Psoas muscle (tissue), 8 donors: ENCODE results near the gene WDR48. TPM values are rescaled to one million over a fixed set of nuclear protein-coding genes. Genes with fewer than 3 reads are reported as not detected.
"Not testable (repeated sequence)": the region's sequence is repeated elsewhere in the genome, so short reads cannot be mapped to it uniquely, and the experiment has no call there.

Source experiments
- ATAC-seq, 4 donors: fragments of 200-7000 bp; cut with Tn5 transposase; one replicate each; pipeline ENCODE4 v1.9.1; 2020; ENCODE audit warnings: moderate library complexity in 3 of 4, mild to moderate bottlenecking in 2 of 4
- DNase-seq, 2 donors: peaks; one replicate each; pipeline ENCODE4 v3.0.0-alpha.2; 2020
- H3K27ac ChIP-seq: fragments of 200-600 bp; one replicate; pipeline ENCODE4 v1.8.0; 2022
- H3K27me3 ChIP-seq, 3 donors: fragments of 200-600 bp in 1 of 3; one replicate each; pipeline versions ENCODE4 v1.6.1 to v1.8.0; 2013 to 2022; ENCODE audit warnings: low read length in 2 of 3, mild to moderate bottlenecking in 2 of 3, moderate library complexity in 1 of 3; ENCODE audit not compliant: insufficient read depth in 3 of 3
- H3K36me3 ChIP-seq, 2 donors: fragments of 200-600 bp in 1 of 2; one replicate each; pipeline versions ENCODE4 v1.6.1 to v1.8.0; 2013 to 2022; ENCODE audit warnings: low read depth in 1 of 2, mild to moderate bottlenecking in 1 of 2, moderate library complexity in 1 of 2; ENCODE audit not compliant: insufficient read depth in 1 of 2
- H3K4me1 ChIP-seq: fragments of 200-600 bp; one replicate; pipeline ENCODE4 v1.8.0; 2022
- H3K4me3 ChIP-seq: fragments of 200-600 bp; one replicate; pipeline ENCODE4 v1.8.0; 2022; ENCODE audit warnings: mild to moderate bottlenecking
- H3K9me3 ChIP-seq: fragments of 200-600 bp; one replicate; pipeline ENCODE4 v1.8.0; 2022
- CTCF ChIP-seq: fragments of 200-600 bp; IDR thresholded peaks from one replicate; pipeline ENCODE4 v1.8.0; 2022; ENCODE audit warnings: antibody characterized with exemption
- WGBS, 3 donors: extraction: QIAGEN DNeasy Blood & Tissue Kit; methylation state at CpG; one replicate each; pipeline versions ENCODE4 v1.1.6 to v1.1.7; 2013; 5-methylcytosine and 5-hydroxymethylcytosine counted together
- intact Hi-C, 2 donors: fragments of 100-400 bp; cut with DNase I; formaldehyde crosslinking; loops; one replicate each; pipeline versions ENCODE4 v1.11.0 to v1.14.2; 2022
- polyA plus RNA-seq, 3 donors: library from polyadenylated mRNA; stranded (reverse); fragments of 200-250 nt; gene quantifications; one replicate each; pipeline ENCODE4 v1.2.3, GENCODE V29; 2013
- total RNA-seq, 4 donors: library from RNA; stranded (reverse); fragmentation: NEBNext Ultra II Directional in 2 of 4; extraction: Animal tissue kit (Norgen Biotek cat#: 25700) in 2 of 4; gene quantifications; one replicate each; pipeline versions ENCODE4 v1.2.1 to v1.2.4, GENCODE V29; 2021 to 2023
- donor health status: healthy with polysubstance abuse.
- donor health status: DM: no; HTN: no; CAD: no; lungs with moderate emphysema.
- donor health status: Bipolar disorder and iron deficiency.
- donor health status: healthy.
- donor health status: DM: yes; HTN: yes; CAD: no.
- donor health status: DM: no; HTN: no; CAD: no.
- donor health status: DM: no; HTN: no; CAD: no.
- donor health status: DM: yes; HTN: yes; CAD: no.

WDR48 gene
- total and polyA plus RNA-seq, 7 donors, result 8.7 to 27.6 (median 16.0) TPM

GRCh38 chr3:39053696-39054095 is 1.9 kb downstream of the WDR48 start:
- no peaks in the 10 kb centered on the region for H3K27me3 ChIP-seq
- intact Hi-C loops, result loop anchor here in 1 of 2 donors (1.0 kb wide), 1 partner anchor 26 kb away; no protein-coding TSS in a partner anchor
- H3K4me3 ChIP-seq, result peak overlapping the region; percentile 86
- TF ChIP-seq CTCF, result no peak
- peaks cover 29% of the 10 kb centered on the region for H3K4me1 ChIP-seq
- 79 to 84% (median 83%) methylated on average over 2 of the region's 2 CpGs for WGBS, 3 donors
- ATAC-seq (no peak), DNase-seq (no peak)
- H3K9me3 ChIP-seq, result no peaks in the 10 kb centered on the region
- H3K36me3 ChIP-seq, result no peaks in the 10 kb centered on the region
- H3K27ac ChIP-seq, result no peak overlapping the region

DNA sequence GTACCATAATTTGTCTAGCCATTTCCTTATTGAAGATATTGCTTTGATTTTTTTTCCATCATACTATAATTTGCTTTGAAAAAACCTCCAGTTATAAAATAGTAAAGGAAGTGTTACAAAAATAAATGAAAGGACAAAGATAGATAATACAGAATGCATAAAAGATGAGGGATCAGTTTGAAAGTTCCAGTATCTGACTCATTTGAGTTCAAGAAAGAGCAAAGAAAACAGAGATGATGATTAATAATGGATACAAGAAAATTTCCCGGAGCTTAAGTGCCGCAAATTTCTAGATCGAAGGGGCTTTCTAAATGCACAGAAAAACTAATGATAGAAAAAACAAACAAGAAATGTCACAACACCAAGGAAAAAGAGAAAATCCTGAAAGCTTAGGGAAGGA is 4.3 kb downstream of the WDR48 start:
- no peaks in the 10 kb centered on the region for H3K27me3 ChIP-seq
- TF ChIP-seq CTCF, result no peak
- H3K36me3 ChIP-seq, result no peaks in the 10 kb centered on the region
- ATAC-seq, result no peak
- no peaks in the 10 kb centered on the region for H3K9me3 ChIP-seq
- H3K4me1 ChIP-seq, result peaks cover 29% of the 10 kb centered on the region
- 88 to 93% (median 89%) methylated on average over 3 of the region's 3 CpGs for WGBS, 3 donors
- H3K4me3 ChIP-seq, result no peak overlapping the region
- no peak for DNase-seq
- H3K27ac ChIP-seq, result no peak overlapping the region
- intact Hi-C loops, result no loop called here

DNA sequence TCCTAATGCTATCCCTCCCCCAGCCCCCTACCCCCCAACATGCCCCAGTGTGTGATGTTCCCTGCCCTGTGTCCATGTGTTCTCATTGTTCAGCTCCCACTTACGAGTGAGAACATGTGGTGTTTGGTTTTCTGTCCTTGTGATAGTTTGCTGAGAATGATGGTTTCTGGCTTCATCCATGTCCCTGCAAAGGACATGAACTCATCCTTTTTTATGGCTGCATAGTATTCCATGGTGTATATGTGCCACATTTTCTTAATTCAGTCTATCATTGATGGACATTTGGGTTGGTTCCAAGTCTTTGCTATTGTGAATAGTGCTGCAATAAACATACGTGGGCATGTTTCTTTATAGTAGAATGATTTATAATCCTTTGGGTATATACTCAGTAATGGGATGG is 9.4 kb downstream of the WDR48 start:
- H3K27me3 ChIP-seq, H3K27ac ChIP-seq, H3K9me3 ChIP-seq, intact Hi-C loops, H3K4me3 ChIP-seq, DNase-seq, ATAC-seq, H3K4me1 ChIP-seq, H3K36me3 ChIP-seq: not testable (repeated sequence)
- WGBS, 3 donors, result 86 to 96% (median 91%) methylated on average over 2 of the region's 2 CpGs

- no peaks in the 10 kb centered on the region for H3K4me1 ChIP-seq
- ATAC-seq, result no peak
- TF ChIP-seq CTCF, result no peak
- H3K27ac ChIP-seq, result no peak overlapping the region
- no peak for DNase-seq
- no peaks in the 10 kb centered on the region for H3K27me3 ChIP-seq
- H3K9me3 ChIP-seq, result no peaks in the 10 kb centered on the region
- WGBS, 3 donors, result 67 to 81% (median 68%) methylated on average over 1 of the region's 1 CpG
- peaks cover 0 to 16% of the 10 kb centered on the region in 2 donors for H3K36me3 ChIP-seq
- H3K4me3 ChIP-seq, result no peak overlapping the region
- intact Hi-C loops, result no loop called here
Observed at GRCh38 chr3:39062180-39062579, 10.4 kb downstream of the WDR48 start.

DNA sequence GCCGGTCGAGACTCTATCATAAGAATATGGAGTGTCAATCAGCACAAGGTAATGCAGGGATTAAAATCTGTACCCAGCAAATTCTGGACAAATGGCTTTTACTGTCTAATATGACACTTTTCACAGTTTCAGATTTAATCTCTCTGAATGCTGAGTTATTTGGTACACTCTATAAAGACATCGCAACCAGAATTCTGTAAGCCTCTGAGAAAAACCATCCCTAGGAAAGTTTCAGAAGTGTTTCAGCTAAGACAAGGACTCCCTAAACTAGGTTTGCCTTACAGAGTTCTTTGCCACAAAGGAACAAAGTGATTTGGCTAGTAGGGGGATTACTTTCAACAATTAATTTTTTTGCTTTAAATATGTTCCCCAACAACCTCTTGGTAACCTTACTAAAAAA is 11.3 kb downstream of the WDR48 start:
- Histone ChIP-seq H3K9me3 (no peaks in the 10 kb centered on the region), H3K4me1 (no peaks in the 10 kb centered on the region), H3K4me3 (no peak overlapping the region), H3K36me3 (peaks cover 0 to 26% of the 10 kb centered on the region in 2 donors), H3K27ac (no peak overlapping the region), H3K27me3 (no peaks in the 10 kb centered on the region)
- intact Hi-C loops, result no loop called here
- DNase-seq, result no peak
- 68 to 75% (median 69%) methylated on average over 3 of the region's 3 CpGs for WGBS, 3 donors
- TF ChIP-seq CTCF, result no peak
- ATAC-seq, result no peak
